ENCODE measurements around the gene C22orf42.

The C22orf42 gene

DNA sequence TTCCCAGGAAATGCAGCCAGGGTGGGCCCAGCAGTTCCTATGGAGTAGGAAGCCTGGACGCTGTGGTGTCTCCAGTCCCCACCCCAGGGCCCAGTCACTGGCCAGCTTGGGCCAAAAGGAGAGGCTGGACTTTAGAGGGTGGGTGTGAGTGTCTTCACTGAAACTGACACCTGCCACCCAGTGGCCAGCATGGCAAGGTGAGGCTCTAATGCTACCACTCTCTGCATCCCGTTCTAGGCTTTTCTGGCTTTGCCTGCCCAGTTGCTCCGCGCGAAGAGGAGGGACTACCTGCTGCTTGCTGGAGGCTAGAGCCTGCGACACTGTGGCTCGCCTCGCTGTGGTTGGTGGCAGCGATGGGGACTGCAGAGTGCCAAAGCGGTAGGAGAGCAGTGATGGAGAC is 35.4 kb downstream of the C22orf42 start:
- no peak overlapping the region for H3K9ac ChIP-seq (ENCODE audit: low read depth, low read length)
- H3K4me1 ChIP-seq (ENCODE audit: control insufficient read depth, insufficient read depth, low read length): no peaks in the 10 kb centered on the region
- H3K36me3 ChIP-seq (ENCODE audit: control insufficient read depth, insufficient read depth, low read length): no peaks in the 10 kb centered on the region
- peaks cover 4% of the 10 kb centered on the region for H3K27me3 ChIP-seq (ENCODE audit: control insufficient read depth, insufficient read depth, low read length)
- no peaks in the 10 kb centered on the region for H3K9me3 ChIP-seq (ENCODE audit: control insufficient read depth, insufficient read depth, low read length)
- no peak overlapping the region for H3K4me3 ChIP-seq (ENCODE audit: low read depth, low read length)

DNA sequence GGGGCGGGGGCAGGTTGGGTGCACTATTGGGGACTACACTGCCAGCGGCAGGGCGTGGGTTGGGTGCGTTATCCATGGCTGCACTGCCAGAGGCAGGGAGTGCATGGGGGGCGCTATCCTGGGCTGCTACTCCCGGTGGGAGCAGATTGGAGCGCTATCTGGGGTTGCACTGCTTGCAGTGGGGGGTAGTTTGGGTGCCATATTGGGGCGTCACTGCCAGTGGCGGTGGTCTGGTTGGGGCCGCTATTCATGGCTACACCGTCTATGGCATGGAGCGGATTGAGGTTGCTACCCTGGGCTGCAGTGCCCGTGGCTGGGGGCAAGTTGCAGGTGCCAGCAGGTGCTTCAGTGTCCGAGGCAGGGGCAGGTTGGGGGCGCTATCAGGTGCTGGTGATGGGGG is 36.2 kb downstream of the C22orf42 start:
- Histone ChIP-seq H3K4me3 (ENCODE audit: low read depth, low read length) (no peak overlapping the region), H3K9me3 (ENCODE audit: control insufficient read depth, insufficient read depth, low read length) (no peaks in the 10 kb centered on the region), H3K9ac (ENCODE audit: low read depth, low read length) (no peak overlapping the region), H3K4me1 (ENCODE audit: control insufficient read depth, insufficient read depth, low read length) (no peaks in the 10 kb centered on the region), H3K27me3 (ENCODE audit: control insufficient read depth, insufficient read depth, low read length) (peaks cover 4% of the 10 kb centered on the region), H3K36me3 (ENCODE audit: control insufficient read depth, insufficient read depth, low read length) (no peaks in the 10 kb centered on the region)

DNA sequence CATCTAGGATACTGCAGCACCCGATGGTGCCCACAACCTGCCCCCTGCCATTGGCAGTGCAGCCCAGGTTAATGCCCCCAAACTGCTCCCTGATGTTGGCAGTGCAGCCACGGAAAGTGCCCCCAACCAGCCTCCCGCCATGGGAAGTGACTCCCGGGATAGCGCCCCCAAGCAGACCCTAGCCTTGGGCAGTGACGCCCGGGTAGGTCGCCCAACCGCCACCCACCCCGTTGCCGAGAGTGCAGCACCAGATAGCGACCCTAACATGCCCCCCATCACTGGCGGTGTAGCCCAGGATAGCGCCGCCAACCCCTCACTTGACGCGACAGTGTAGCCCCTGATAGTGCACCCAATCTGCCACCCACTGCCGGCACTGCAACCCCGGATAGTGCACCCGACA is 38.5 kb downstream of the C22orf42 start:
- peaks cover 7% of the 10 kb centered on the region for H3K27me3 ChIP-seq (ENCODE audit: control insufficient read depth, insufficient read depth, low read length)

DNA sequence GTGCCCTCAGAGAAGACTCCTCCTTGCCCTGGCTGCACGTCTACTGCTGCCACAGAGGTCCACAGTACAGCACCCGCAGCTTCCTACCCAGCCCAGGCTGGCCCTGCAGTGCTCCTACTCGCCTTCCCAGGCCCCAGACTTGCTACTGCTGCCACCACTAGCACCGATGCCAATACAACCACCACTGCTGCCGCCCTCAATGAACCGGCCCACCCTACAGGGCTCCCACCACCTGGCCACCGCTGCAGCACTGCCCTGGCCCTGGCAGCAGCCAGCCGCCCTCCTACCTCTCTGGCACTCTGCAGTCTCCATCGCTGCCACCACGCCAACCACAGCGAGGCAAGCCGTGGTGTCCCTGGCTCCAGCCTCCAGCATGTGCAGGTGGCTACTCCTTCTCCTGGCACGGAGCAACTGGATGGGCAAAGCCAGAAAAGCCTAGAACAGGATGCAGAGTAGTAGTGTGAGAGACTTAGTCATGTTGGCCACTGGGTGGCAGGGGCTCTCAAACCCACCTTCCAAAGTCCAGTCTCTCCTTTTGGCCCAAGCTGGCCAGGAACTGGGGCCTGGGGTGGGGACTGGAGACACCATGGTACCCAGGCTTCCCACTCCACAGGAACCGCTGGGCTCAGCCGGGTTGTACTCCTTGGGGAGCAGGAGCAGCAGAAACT is 39.4 kb downstream of the C22orf42 start:
- no peak overlapping the region for H3K4me3 ChIP-seq (ENCODE audit: low read depth, low read length)
- H3K9me3 ChIP-seq (ENCODE audit: control insufficient read depth, insufficient read depth, low read length): no peaks in the 10 kb centered on the region

More for the DNA sequence above, 38.5 kb downstream of the C22orf42 start:
- Histone ChIP-seq H3K4me3 (ENCODE audit: low read depth, low read length) (no peak overlapping the region), H3K9me3 (ENCODE audit: control insufficient read depth, insufficient read depth, low read length) (no peaks in the 10 kb centered on the region), H3K4me1 (ENCODE audit: control insufficient read depth, insufficient read depth, low read length) (no peaks in the 10 kb centered on the region), H3K36me3 (ENCODE audit: control insufficient read depth, insufficient read depth, low read length) (no peaks in the 10 kb centered on the region), H3K9ac (ENCODE audit: low read depth, low read length) (no peak overlapping the region)

DNA sequence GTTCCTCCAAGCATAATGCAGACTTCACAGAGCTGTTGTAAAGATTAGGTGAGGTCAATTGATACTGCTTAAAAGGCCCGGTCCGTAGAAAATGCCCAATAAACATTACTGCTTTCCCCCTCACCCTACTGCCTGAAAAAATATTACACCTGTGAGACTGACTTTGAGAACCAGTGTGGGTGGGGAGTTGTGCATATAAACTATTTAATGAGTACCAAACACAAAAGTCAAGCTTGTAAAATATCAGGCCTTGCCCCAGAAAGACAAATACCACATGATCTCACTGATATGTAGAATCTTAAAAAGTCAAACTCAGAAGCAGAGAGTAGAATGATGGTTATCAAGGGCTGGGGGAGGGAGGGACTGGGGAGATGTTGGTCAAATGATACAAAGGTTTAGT is 46.7 kb downstream of the C22orf42 start:
- Histone ChIP-seq H3K9ac (ENCODE audit: low read depth, low read length) (no peak overlapping the region), H3K27me3 (ENCODE audit: control insufficient read depth, insufficient read depth, low read length) (peaks cover 4% of the 10 kb centered on the region), H3K4me1 (ENCODE audit: control insufficient read depth, insufficient read depth, low read length) (no peaks in the 10 kb centered on the region), H3K9me3 (ENCODE audit: control insufficient read depth, insufficient read depth, low read length) (no peaks in the 10 kb centered on the region), H3K4me3 (ENCODE audit: low read depth, low read length) (no peak overlapping the region), H3K36me3 (ENCODE audit: control insufficient read depth, insufficient read depth, low read length) (no peaks in the 10 kb centered on the region)

More for the DNA sequence above, 39.4 kb downstream of the C22orf42 start:
- Histone ChIP-seq H3K36me3 (ENCODE audit: control insufficient read depth, insufficient read depth, low read length) (no peaks in the 10 kb centered on the region), H3K27me3 (ENCODE audit: control insufficient read depth, insufficient read depth, low read length) (peaks cover 7% of the 10 kb centered on the region), H3K9ac (ENCODE audit: low read depth, low read length) (no peak overlapping the region), H3K4me1 (ENCODE audit: control insufficient read depth, insufficient read depth, low read length) (no peaks in the 10 kb centered on the region)

DNA sequence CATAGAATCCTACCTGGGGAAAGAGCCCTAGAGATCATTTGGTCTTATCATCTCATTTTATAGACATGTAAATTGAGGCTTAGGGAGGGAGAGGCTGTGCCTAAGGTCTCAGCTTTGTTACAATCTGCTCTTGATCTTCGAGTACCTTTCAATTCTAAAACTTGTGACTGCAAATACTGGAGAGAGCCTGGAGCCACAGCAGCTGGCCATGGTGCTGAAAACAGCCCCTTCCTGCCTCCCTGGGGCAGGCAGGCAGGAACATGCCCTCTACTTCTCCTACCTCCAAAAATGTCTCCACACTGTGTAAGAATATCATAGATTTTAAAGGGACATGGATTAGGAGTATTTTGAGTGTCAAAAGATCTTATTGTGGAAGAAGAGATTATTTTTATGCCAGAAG is 52.2 kb downstream of the C22orf42 start:
- H3K4me1 ChIP-seq (ENCODE audit: control insufficient read depth, insufficient read depth, low read length): peaks cover 2% of the 10 kb centered on the region
- peaks cover 2% of the 10 kb centered on the region for H3K27me3 ChIP-seq (ENCODE audit: control insufficient read depth, insufficient read depth, low read length)
- H3K36me3 ChIP-seq (ENCODE audit: control insufficient read depth, insufficient read depth, low read length): no peaks in the 10 kb centered on the region
- no peak overlapping the region for H3K4me3 ChIP-seq (ENCODE audit: low read depth, low read length)
- no peaks in the 10 kb centered on the region for H3K9me3 ChIP-seq (ENCODE audit: control insufficient read depth, insufficient read depth, low read length)
- no peak overlapping the region for H3K9ac ChIP-seq (ENCODE audit: low read depth, low read length)

DNA sequence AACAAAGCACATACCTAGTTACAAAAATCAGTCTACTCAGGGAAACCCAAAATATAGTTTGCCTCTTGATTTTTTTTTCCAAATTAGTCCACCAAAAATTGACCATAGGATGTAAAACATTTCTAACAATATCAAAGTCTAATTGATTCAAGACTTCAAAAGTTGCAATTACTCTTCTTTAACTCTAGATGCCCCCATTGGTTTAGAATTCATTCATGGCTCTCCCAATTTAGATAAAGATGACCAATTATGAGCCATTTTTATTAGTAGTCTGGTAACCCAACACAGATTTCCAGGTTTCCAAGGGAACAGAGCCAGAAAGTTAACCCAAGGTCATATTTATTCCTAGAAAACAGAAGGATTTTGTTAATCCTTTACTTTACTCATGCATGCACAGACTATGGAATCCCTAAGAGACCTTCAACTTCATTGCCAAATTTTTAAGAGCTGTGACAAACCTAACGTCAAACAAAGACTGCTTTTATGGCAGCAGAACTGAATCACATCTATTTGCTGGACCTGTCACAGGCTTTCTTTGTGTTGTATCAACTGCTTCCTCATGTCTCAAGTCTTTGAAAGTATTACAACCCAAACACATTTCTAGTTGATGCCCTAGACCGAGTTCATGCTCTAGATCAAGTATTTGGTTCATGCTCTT is 55.3 kb downstream of the C22orf42 start:
- no peak overlapping the region for H3K4me3 ChIP-seq (ENCODE audit: low read depth, low read length)
- no peak overlapping the region for H3K9ac ChIP-seq (ENCODE audit: low read depth, low read length)
- peaks cover 2% of the 10 kb centered on the region for H3K4me1 ChIP-seq (ENCODE audit: control insufficient read depth, insufficient read depth, low read length)
- H3K27me3 ChIP-seq (ENCODE audit: control insufficient read depth, insufficient read depth, low read length): peaks cover 8% of the 10 kb centered on the region
- H3K36me3 ChIP-seq (ENCODE audit: control insufficient read depth, insufficient read depth, low read length): no peaks in the 10 kb centered on the region
- H3K9me3 ChIP-seq (ENCODE audit: control insufficient read depth, insufficient read depth, low read length): no peaks in the 10 kb centered on the region

DNA sequence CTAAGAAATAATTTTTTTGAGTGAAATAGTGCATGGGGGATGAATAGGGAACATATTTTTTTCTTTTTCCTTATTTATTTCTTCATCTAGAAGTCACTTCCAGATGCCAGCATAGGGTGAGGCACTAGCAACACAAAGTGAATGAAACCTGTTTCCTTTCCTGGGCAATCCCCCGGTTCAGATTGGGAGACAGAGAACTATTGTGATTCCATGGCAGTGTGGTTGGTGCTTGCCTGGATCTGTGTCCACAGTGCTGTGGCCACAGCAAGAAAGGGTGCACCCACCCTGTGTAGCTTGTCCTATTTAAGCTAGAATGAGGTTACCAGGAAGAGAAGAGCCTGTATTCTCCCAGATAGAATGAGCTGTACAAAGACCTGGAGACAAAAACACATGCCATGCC is 58.4 kb downstream of the C22orf42 start:
- no peak overlapping the region for H3K4me3 ChIP-seq (ENCODE audit: low read depth, low read length)
- peaks cover 8% of the 10 kb centered on the region for H3K27me3 ChIP-seq (ENCODE audit: control insufficient read depth, insufficient read depth, low read length)
- H3K9ac ChIP-seq (ENCODE audit: low read depth, low read length): no peak overlapping the region
- H3K36me3 ChIP-seq (ENCODE audit: control insufficient read depth, insufficient read depth, low read length): no peaks in the 10 kb centered on the region
- H3K9me3 ChIP-seq (ENCODE audit: control insufficient read depth, insufficient read depth, low read length): no peaks in the 10 kb centered on the region
- H3K4me1 ChIP-seq (ENCODE audit: control insufficient read depth, insufficient read depth, low read length): no peaks in the 10 kb centered on the region
